ENCODE measurements around the gene CFAP61. TPM values are rescaled to one million over a fixed set of nuclear protein-coding genes. Genes with fewer than 3 reads are reported as not detected.
"Not testable (repeated sequence)": the region's sequence is repeated elsewhere in the genome, so short reads cannot be mapped to it uniquely, and the experiment has no call there.

CFAP61 gene
- total and polyA plus RNA-seq, 2 experiments from 2014 or later: 0.21 TPM; not detected in 1

- TF ChIP-seq ZNF462 (CRISPR knock-in tag; IDR thresholded peaks at IDR 0.05) (no peak), EZH2phosphoT487 (IDR thresholded peaks at IDR 0.05; ENCODE audit: unreplicated experiment) (no peak), REST (IDR thresholded peaks at IDR 0.05; ENCODE audit: unreplicated experiment) (no peak), EZH2 (IDR thresholded peaks at IDR 0.05; ENCODE audit: low read depth, unreplicated experiment) (no peak), ZNF114 (CRISPR knock-in tag; IDR thresholded peaks at IDR 0.05) (no peak)
These were observed 189.6 kb downstream of the CFAP61 start (continued) for GRCh38 chr20:20241976-20242375.

- H4K20me1 ChIP-seq (replicated peaks; ENCODE audit: insufficient read depth); DNase-seq (ENCODE audit: low spot score); H3K36me3 ChIP-seq (ENCODE audit: insufficient read depth); H3K4me3 Mint-ChIP-seq; H3K27ac ChIP-seq (ENCODE audit: low read depth); ATAC-seq; H3K4me1 ChIP-seq (ENCODE audit: insufficient read depth); H3K4me2 ChIP-seq; H3F3A ChIP-seq (replicated peaks; ENCODE audit: low read depth); H2AFZ ChIP-seq; H3K27ac Mint-ChIP-seq; H3K27me3 ChIP-seq (ENCODE audit: insufficient read depth); H3K4me3 ChIP-seq; H3K79me2 ChIP-seq (replicated peaks; ENCODE audit: insufficient read depth); H3K4me1 Mint-ChIP-seq; H3K27me3 Mint-ChIP-seq (ENCODE audit: insufficient read depth, low read depth, poor library complexity): not testable (repeated sequence)
- peaks cover 14% of the 10 kb centered on the region; the same call in 1 of the 2 replicates for H3K9me2 ChIP-seq (ENCODE audit: insufficient read depth)
- peaks cover 35% of the 10 kb centered on the region for H3K9me3 Mint-ChIP-seq
- peaks cover 25% of the 10 kb centered on the region for H3K36me3 Mint-ChIP-seq (ENCODE audit: low read depth)
These were observed 192.1 kb downstream of the CFAP61 start for GRCh38 chr20:20244384-20244783.

Measured in GM23338 (cell line).